Measurements from ENCODE around the gene SMAD7.
A peak's percentile ranks its signal among the peaks of the same experiment; 100 is the strongest.

DNA sequence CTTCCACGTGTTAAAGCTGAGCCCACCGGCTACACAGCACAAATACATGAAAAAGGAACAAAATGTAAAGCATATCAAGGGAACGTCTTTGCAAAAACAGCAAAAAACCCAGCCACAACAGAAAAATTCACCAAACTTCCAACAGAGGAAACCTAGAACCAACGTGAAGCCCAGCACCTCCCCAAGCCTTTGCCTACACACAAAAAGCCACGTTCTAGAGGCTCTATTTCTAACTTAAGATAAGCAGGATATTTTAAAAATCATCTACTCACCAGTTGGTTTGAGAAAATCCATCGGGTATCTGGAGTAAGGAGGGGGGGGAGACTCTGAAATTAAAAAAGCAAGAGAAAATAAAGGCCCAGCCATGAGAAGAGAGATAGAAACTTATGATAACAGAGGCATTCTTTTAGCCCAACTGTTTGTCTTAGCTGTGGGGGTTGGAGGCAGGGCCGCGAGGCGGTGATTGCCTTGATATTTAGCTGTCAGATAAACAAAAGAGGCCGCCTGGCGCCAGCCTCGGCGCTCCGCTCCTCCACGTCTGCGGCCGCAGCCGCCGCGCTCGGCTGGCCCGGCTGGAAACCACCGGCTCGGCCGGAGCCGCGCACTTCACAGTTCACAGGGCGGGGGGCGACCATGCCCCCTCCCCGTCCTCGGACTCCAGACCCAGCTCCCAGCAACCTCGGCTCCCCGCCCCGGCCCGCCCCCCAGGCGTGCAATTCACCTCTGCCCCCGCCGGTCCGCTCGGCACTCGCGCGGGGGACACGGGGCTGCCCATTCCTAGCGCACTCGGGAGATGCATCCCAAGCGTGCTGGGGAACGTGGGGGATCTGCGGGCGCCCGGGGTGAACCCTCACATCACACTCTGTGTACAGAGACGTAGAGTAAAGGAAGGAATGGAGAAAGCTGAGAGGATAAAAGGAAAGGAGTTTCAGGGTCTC is 2.4 kb downstream of the SMAD7 start:
- TF ChIP-seq CTCF (IDR thresholded peaks at IDR 0.05) (peak in 1 of 4 experiments; percentile 20), POLR2A (IDR thresholded peaks at IDR 0.05) (no peak)
